Esophagus muscularis mucosa (tissue), 4 donors: Measurements from ENCODE around the gene CDCP2. TPM values are rescaled to one million over a fixed set of nuclear protein-coding genes. Genes with fewer than 3 reads are reported as not detected.
A peak's percentile ranks its signal among the peaks of the same experiment; 100 is the strongest.

ENCODE experiments used
- DNase-seq: peaks from one replicate; pipeline ENCODE4 v3.0.0-alpha.2; 2017; ENCODE audit errors: extremely low spot score
- H3K27ac ChIP-seq, 4 donors: fragments of 200-600 bp; sonication (generic); replicated peaks in 1 of 4; 1 replicate in 3 of 4; 2 replicates in 1 of 4; pipeline ENCODE4 v1.5.1; 2016 to 2019; ENCODE audit warnings: mild to moderate bottlenecking in 1 of 4
- H3K27me3 ChIP-seq, 4 donors: fragments of 200-600 bp; sonication (generic); one replicate each; pipeline versions ENCODE4 v1.5.1 to v1.6.0; 2016 to 2019
- H3K36me3 ChIP-seq, 4 donors: fragments of 200-600 bp; sonication (generic); one replicate each; pipeline ENCODE4 v1.5.1; 2016 to 2019
- H3K4me1 ChIP-seq, 4 donors: fragments of 200-600 bp; sonication (generic); one replicate each; pipeline ENCODE4 v1.5.1; 2016 to 2019
- H3K4me3 ChIP-seq, 4 donors: fragments of 200-600 bp; sonication (generic); 1 replicate in 2 of 4; 2 replicates in 2 of 4; pipeline ENCODE4 v1.5.1; 2016 to 2019; ENCODE audit warnings: mild to moderate bottlenecking in 4 of 4, moderate library complexity in 1 of 4
- H3K9me3 ChIP-seq, 4 donors: fragments of 200-600 bp; sonication (generic); 1 replicate in 3 of 4; 2 replicates in 1 of 4; pipeline ENCODE4 v1.5.1; 2016 to 2019
- EP300 ChIP-seq: sonication (generic); formaldehyde crosslinking; IDR thresholded peaks from one replicate; pipeline ENCODE4 v1.6.1; 2017; ENCODE audit warnings: antibody characterized with exemption
- POLR2A ChIP-seq: fragments of 450-650 bp; IDR thresholded peaks from one replicate; pipeline ENCODE4 v1.6.1; 2017; ENCODE audit warnings: antibody characterized with exemption, moderate library complexity, mild to moderate bottlenecking, low read depth
- POLR2AphosphoS5 ChIP-seq, 2 donors: sonication (generic); formaldehyde crosslinking; IDR thresholded peaks; one replicate each; pipeline ENCODE4 v1.6.1; 2017; ENCODE audit warnings: antibody characterized with exemption in 2 of 2
- WGBS: methylation state at CpG from one replicate; pipeline ENCODE4 v1.1.5; 2018; 5-methylcytosine and 5-hydroxymethylcytosine counted together
- intact Hi-C: fragments of 100-400 bp; cut with DNase I; formaldehyde crosslinking; loops from one replicate; pipeline ENCODE4 v1.15.1; 2023
- total RNA-seq, 4 donors: library from RNA; depleted of rRNA; stranded (reverse); fragments of >200 nt; gene quantifications; one replicate each; pipeline versions ENCODE4 v1.1.0 to v1.2.1, GENCODE V29; 2016
- TF ChIP-seq, protein P1 (sequence below), 3 experiments: fragments of 200-600 bp in 2 of 3; fragments of 450-650 bp in 1 of 3; sonication (generic) in 2 of 3; IDR thresholded peaks; one replicate each; pipeline ENCODE4 v1.5.1; 2017 to 2019; ENCODE audit warnings: antibody characterized with exemption in 3 of 3, mild to moderate bottlenecking in 2 of 3, moderate library complexity in 1 of 3

The CDCP2 gene
- total RNA-seq, 4 donors from 2014 or later = 0.26 to 0.40 (median 0.33) TPM; not detected in 1

DNA sequence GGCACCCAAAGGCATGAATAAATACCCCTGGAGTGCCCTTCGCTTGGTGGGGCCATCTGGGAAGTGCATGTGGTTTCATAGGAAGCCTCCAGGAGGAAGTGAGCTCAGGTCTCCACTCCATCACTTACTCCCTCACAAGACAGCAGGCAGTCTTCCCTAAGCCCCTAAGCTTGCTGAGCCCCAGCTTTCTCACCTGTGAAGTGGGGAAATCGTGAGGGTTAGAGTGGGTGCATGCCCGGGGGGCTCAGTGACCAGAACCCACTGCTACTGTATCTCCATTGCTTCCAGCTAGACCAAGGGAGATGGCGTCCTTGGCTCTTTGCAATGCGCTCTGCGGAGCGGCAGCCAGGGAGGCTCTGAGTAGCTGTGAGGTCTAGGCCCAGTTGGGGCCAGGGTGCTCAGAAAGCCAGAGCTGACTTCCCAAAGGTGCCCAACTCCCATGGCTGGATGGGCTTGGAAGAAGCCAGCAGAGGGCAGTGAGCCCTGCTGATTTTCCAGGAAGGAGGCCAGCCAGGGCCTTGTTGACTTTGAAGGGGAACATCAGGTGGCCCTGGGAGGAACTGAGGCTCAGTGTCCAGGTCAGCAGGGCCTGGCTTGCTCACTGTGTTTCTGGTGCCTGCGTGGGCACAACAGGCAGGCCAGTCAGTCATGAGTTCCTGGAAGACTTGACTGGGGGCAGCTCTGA, 27.3 kb downstream of the CDCP2 start:
- WGBS = 86% methylated on average over 1 of the region's 8 CpGs
- H3K4me3 ChIP-seq = no peak overlapping the region
- no peaks in the 10 kb centered on the region for H3K36me3 ChIP-seq
- H3K9me3 ChIP-seq = no peaks in the 10 kb centered on the region
- DNase-seq = no peak
- H3K4me1 ChIP-seq = peaks cover 8 to 14% (median 13%) of the 10 kb centered on the region in 4 donors
- peaks cover 0 to 6% (median 0%) of the 10 kb centered on the region in 4 donors for H3K27me3 ChIP-seq
- TF ChIP-seq, protein P1, sequence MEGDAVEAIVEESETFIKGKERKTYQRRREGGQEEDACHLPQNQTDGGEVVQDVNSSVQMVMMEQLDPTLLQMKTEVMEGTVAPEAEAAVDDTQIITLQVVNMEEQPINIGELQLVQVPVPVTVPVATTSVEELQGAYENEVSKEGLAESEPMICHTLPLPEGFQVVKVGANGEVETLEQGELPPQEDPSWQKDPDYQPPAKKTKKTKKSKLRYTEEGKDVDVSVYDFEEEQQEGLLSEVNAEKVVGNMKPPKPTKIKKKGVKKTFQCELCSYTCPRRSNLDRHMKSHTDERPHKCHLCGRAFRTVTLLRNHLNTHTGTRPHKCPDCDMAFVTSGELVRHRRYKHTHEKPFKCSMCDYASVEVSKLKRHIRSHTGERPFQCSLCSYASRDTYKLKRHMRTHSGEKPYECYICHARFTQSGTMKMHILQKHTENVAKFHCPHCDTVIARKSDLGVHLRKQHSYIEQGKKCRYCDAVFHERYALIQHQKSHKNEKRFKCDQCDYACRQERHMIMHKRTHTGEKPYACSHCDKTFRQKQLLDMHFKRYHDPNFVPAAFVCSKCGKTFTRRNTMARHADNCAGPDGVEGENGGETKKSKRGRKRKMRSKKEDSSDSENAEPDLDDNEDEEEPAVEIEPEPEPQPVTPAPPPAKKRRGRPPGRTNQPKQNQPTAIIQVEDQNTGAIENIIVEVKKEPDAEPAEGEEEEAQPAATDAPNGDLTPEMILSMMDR (IDR thresholded peaks at IDR 0.05) = peak in 2 of 3 experiments; percentile 10 to 18
- TF ChIP-seq POLR2A (no peak), POLR2AphosphoS5 (IDR thresholded peaks at IDR 0.05) (no peak)
- H3K27ac ChIP-seq = no peak overlapping the region
- intact Hi-C loops = loop anchor here (10.0 kb wide), 1 partner anchor 289 kb away; no protein-coding TSS in a partner anchor

DNA sequence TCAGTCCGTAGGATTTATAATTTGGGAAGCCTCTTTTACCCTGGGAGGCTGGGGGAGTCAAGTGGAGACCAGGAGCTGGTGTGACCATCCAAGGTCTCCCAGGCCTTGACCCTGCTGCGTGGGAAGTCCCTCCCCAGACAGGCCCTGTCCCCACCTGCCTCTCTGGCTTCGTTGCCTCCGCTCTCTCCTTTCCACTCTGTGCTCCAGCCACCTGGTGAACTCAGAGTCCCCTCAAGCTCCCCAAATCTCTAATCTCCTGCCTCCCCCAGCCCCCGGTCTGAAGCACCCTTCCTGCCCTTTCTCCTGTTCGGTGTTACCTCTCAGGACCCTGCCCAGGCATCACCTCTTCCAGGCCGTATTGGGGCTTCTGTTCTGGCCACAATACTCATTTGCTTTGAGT, 27.9 kb downstream of the CDCP2 start:
- intact Hi-C loops = loop anchor here (10.0 kb wide), 1 partner anchor 290 kb away; no protein-coding TSS in a partner anchor
- Histone ChIP-seq H3K27me3 (peaks cover 0 to 9% (median 0%) of the 10 kb centered on the region in 4 donors), H3K36me3 (no peaks in the 10 kb centered on the region), H3K27ac (no peak overlapping the region), H3K4me3 (no peak overlapping the region), H3K9me3 (no peaks in the 10 kb centered on the region), H3K4me1 (peaks cover 8 to 14% (median 13%) of the 10 kb centered on the region in 4 donors)
- WGBS = 95% methylated on average over 7 of the region's 7 CpGs
- no peak for DNase-seq
- TF ChIP-seq POLR2A = no peak
- TF ChIP-seq, protein P1 (IDR thresholded peaks at IDR 0.05) = no peak
- TF ChIP-seq EP300 = no peak
- no peak for TF ChIP-seq POLR2AphosphoS5 (IDR thresholded peaks at IDR 0.05)

DNA sequence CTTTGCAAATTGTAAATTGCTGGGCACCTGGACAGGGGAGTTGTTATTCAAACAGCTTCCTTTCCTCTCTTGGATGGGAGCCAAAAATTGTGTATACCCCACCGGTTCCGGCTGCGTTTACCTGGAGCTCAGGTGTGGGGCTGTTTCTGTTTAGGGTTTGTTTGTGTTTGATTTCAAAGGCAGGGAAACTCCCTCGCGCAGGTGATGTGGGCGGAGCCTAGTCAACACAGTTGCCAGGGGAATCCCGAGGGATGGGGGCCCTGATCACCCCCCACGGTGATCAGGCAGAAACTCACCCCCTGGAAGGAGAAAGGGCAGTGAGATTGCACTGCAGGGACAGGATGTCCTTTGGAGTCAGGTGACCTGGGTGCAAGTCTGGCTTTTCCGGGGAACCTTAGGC, 28.3 kb downstream of the CDCP2 start:
- TF ChIP-seq POLR2AphosphoS5 (IDR thresholded peaks at IDR 0.05) = no peak
- no peak for TF ChIP-seq POLR2A
- no peak for TF ChIP-seq EP300
- TF ChIP-seq, protein P1 (IDR thresholded peaks at IDR 0.05) = no peak
- H3K4me1 ChIP-seq = peaks cover 8 to 14% (median 13%) of the 10 kb centered on the region in 4 donors
- no peak overlapping the region for H3K27ac ChIP-seq
- no peak overlapping the region for H3K4me3 ChIP-seq
- intact Hi-C loops = loop anchor here (10.0 kb wide), 1 partner anchor 290 kb away; no protein-coding TSS in a partner anchor
- DNase-seq = no peak
- peaks cover 0 to 9% (median 0%) of the 10 kb centered on the region in 4 donors for H3K27me3 ChIP-seq
- 66% methylated on average over 9 of the region's 9 CpGs for WGBS
- no peaks in the 10 kb centered on the region for H3K36me3 ChIP-seq
- H3K9me3 ChIP-seq = no peaks in the 10 kb centered on the region

DNA sequence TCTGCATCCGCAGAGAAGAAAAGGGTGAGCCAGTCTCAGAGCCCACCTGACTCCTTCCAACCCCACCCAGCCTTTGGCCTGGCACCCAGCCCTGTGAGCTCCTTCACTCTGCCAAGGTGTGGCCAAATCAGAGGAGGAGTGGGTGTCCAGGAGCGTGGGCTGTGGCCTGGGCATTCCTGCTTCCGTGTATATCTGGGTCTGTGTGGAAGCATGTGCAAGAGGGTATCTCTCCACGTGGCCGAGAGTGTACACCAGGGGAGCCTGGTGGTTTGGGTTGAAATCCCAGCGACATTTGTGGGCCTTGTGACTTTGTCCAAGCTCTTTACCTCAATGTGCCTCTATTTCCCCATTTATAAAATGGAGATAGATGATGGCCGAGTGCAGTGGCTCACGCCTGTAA, 29.8 kb downstream of the CDCP2 start:
- Histone ChIP-seq H3K36me3 (no peaks in the 10 kb centered on the region), H3K9me3 (no peaks in the 10 kb centered on the region), H3K4me1 (peaks cover 8 to 14% (median 13%) of the 10 kb centered on the region in 4 donors), H3K27me3 (peaks cover 0 to 9% (median 0%) of the 10 kb centered on the region in 4 donors), H3K27ac (no peak overlapping the region), H3K4me3 (no peak overlapping the region)
- no peak for TF ChIP-seq POLR2A
- TF ChIP-seq POLR2AphosphoS5 (IDR thresholded peaks at IDR 0.05) = no peak
- TF ChIP-seq, protein P1 (IDR thresholded peaks at IDR 0.05) = no peak
- TF ChIP-seq EP300 = no peak
- intact Hi-C loops = loop anchor here (10.0 kb wide), 1 partner anchor 292 kb away; no protein-coding TSS in a partner anchor
- no peak for DNase-seq
- WGBS = 89% methylated on average over 8 of the region's 8 CpGs
